ENCODE results near the gene C1orf159. TPM values are rescaled to one million over a fixed set of nuclear protein-coding genes. Genes with fewer than 3 reads are reported as not detected.

C1orf159 gene
- total and polyA plus RNA-seq, 4 donors, result 9.5 to 19.2 (median 13.3) TPM

- H3K36me3 ChIP-seq (ENCODE audit: control insufficient read depth in 4 of 4, insufficient read depth in 4 of 4, low read length in 4 of 4), result no peaks in the 10 kb centered on the region
- H3K4me1 ChIP-seq (ENCODE audit: control insufficient read depth in 5 of 5, insufficient read depth in 5 of 5, low read length in 5 of 5), result peaks cover 0 to 5% (median 0%) of the 10 kb centered on the region in 5 donors
- ATAC-seq (ENCODE audit: insufficient read depth, low FRiP score) (no peak), DNase-seq (no peak)
- H3K27ac ChIP-seq (ENCODE audit: low read depth in 1 of 2, low read length in 1 of 2), result no peak overlapping the region
- peaks cover 0 to 12% (median 4%) of the 10 kb centered on the region in 3 donors for H3K27me3 ChIP-seq (ENCODE audit: control insufficient read depth in 3 of 3, insufficient read depth in 3 of 3, low read length in 2 of 3)
- H3K9me3 ChIP-seq (ENCODE audit: control insufficient read depth in 4 of 4, insufficient read depth in 3 of 4, low read length in 3 of 4), result no peaks in the 10 kb centered on the region
- H3K4me3 ChIP-seq, result no peak overlapping the region
- 78 to 82% methylated on average over 25 of the region's 25 CpGs for WGBS, 2 donors
- no peak for TF ChIP-seq CTCF (IDR thresholded peaks at IDR 0.05; ENCODE audit: control extremely low read depth, extremely low read depth)
- H3K9ac ChIP-seq (ENCODE audit: insufficient read depth in 1 of 2, low read length in 2 of 2), result no peak overlapping the region
Measured at GRCh38 chr1:1120866-1121591, 5.1 kb upstream of the C1orf159 start.

GRCh38 chr1:1120096-1120495 is 4.2 kb upstream of the C1orf159 start:
- H3K9me3 ChIP-seq (ENCODE audit: control insufficient read depth in 4 of 4, insufficient read depth in 3 of 4, low read length in 3 of 4), result no peaks in the 10 kb centered on the region
- H3K9ac ChIP-seq (ENCODE audit: insufficient read depth in 1 of 2, low read length in 2 of 2), result no peak overlapping the region
- TF ChIP-seq CTCF (IDR thresholded peaks at IDR 0.05; ENCODE audit: control extremely low read depth, extremely low read depth), result no peak
- DNase-seq, result no peak
- peaks cover 0 to 12% (median 4%) of the 10 kb centered on the region in 3 donors for H3K27me3 ChIP-seq (ENCODE audit: control insufficient read depth in 3 of 3, insufficient read depth in 3 of 3, low read length in 2 of 3)
- ATAC-seq (ENCODE audit: insufficient read depth, low FRiP score), result no peak
- H3K27ac ChIP-seq (ENCODE audit: low read depth in 1 of 2, low read length in 1 of 2), result no peak overlapping the region
- no peak overlapping the region for H3K4me3 ChIP-seq
- H3K4me1 ChIP-seq (ENCODE audit: control insufficient read depth in 5 of 5, insufficient read depth in 5 of 5, low read length in 5 of 5), result peaks cover 0 to 5% (median 0%) of the 10 kb centered on the region in 5 donors
- H3K36me3 ChIP-seq (ENCODE audit: control insufficient read depth in 4 of 4, insufficient read depth in 4 of 4, low read length in 4 of 4), result no peaks in the 10 kb centered on the region
- WGBS, 2 donors, result 53 to 60% methylated on average over 16 of the region's 16 CpGs

- Histone ChIP-seq H3K27me3 (ENCODE audit: control insufficient read depth in 3 of 3, insufficient read depth in 3 of 3, low read length in 2 of 3) (peaks cover 0 to 12% (median 4%) of the 10 kb centered on the region in 3 donors), H3K4me1 (ENCODE audit: control insufficient read depth in 5 of 5, insufficient read depth in 5 of 5, low read length in 5 of 5) (peaks cover 0 to 6% (median 0%) of the 10 kb centered on the region in 5 donors), H3K4me3 (no peak overlapping the region), H3K9me3 (ENCODE audit: control insufficient read depth in 4 of 4, insufficient read depth in 3 of 4, low read length in 3 of 4) (no peaks in the 10 kb centered on the region), H3K36me3 (ENCODE audit: control insufficient read depth in 4 of 4, insufficient read depth in 4 of 4, low read length in 4 of 4) (no peaks in the 10 kb centered on the region), H3K27ac (ENCODE audit: low read depth in 1 of 2, low read length in 1 of 2) (no peak overlapping the region), H3K9ac (ENCODE audit: insufficient read depth in 1 of 2, low read length in 2 of 2) (no peak overlapping the region)
- ATAC-seq (ENCODE audit: insufficient read depth, low FRiP score), result no peak
- no peak for TF ChIP-seq CTCF (IDR thresholded peaks at IDR 0.05; ENCODE audit: control extremely low read depth, extremely low read depth)
- WGBS, 2 donors, result 78 to 84% methylated on average over 20 of the region's 20 CpGs
- no peak for DNase-seq
Measured at GRCh38 chr1:1119272-1119890, 3.5 kb upstream of the C1orf159 start.
